ENCODE results near the gene HSPA1B.

GRCh38 chr6:31813465-31813849 lies 14.1 kb upstream of the HSPA1B start:
- no peak for TF ChIP-seq EZH2 (IDR thresholded peaks at IDR 0.05; ENCODE audit: borderline replicate concordance, low read depth, low read length, poor library complexity, severe bottlenecking)
- TF ChIP-seq CTCF (conservative IDR thresholded peaks at IDR 0.05; ENCODE audit: low read depth, low read length) = no peak

Measured in A673 (cell line).